Measurements from ENCODE around the gene TRAK1. TPM values are rescaled to one million over a fixed set of nuclear protein-coding genes. Genes with fewer than 3 reads are reported as not detected.

The TRAK1 gene
- total RNA-seq, 1 donor from 2014 or later = 53.8 TPM

- no peak for DNase-seq (ENCODE audit: low spot score, unreplicated experiment)
- H3K27me3 Mint-ChIP-seq = no peaks in the 10 kb centered on the region
- H3K9me3 Mint-ChIP-seq (ENCODE audit: low read depth) = no peaks in the 10 kb centered on the region
- TF ChIP-seq CTCF (IDR thresholded peaks at IDR 0.05; ENCODE audit: unreplicated experiment) = no peak
- H3K4me1 Mint-ChIP-seq (ENCODE audit: low read depth) = peaks cover 20% of the 10 kb centered on the region
- no peak overlapping the region for H3K4me3 Mint-ChIP-seq (ENCODE audit: low read depth)
- H3K36me3 Mint-ChIP-seq (ENCODE audit: insufficient read depth) = peaks cover 4% of the 10 kb centered on the region
- no peak overlapping the region for H3K27ac Mint-ChIP-seq
These were observed 86.6 kb downstream of the TRAK1 start for GRCh38 chr3:42177801-42178150.

GRCh38 chr3:42179110-42179725 is 88.1 kb downstream of the TRAK1 start:
- no peak for TF ChIP-seq CTCF (IDR thresholded peaks at IDR 0.05; ENCODE audit: unreplicated experiment)
- peak overlapping the region; percentile 71 for H3K27ac Mint-ChIP-seq
- H3K4me3 Mint-ChIP-seq (ENCODE audit: low read depth) = peak overlapping the region; percentile 3
- no peak for DNase-seq (ENCODE audit: low spot score, unreplicated experiment)
- no peaks in the 10 kb centered on the region for H3K9me3 Mint-ChIP-seq (ENCODE audit: low read depth)
- H3K27me3 Mint-ChIP-seq = no peaks in the 10 kb centered on the region
- H3K4me1 Mint-ChIP-seq (ENCODE audit: low read depth) = peaks cover 28% of the 10 kb centered on the region
- peaks cover 4% of the 10 kb centered on the region for H3K36me3 Mint-ChIP-seq (ENCODE audit: insufficient read depth)

GRCh38 chr3:42180901-42181300 is 89.7 kb downstream of the TRAK1 start:
- Mint-ChIP-seq H3K4me3 (ENCODE audit: low read depth) (no peak overlapping the region), H3K27ac (peak overlapping the region; percentile 91), H3K36me3 (ENCODE audit: insufficient read depth) (peaks cover 9% of the 10 kb centered on the region), H3K9me3 (ENCODE audit: low read depth) (no peaks in the 10 kb centered on the region), H3K27me3 (no peaks in the 10 kb centered on the region), H3K4me1 (ENCODE audit: low read depth) (peaks cover 33% of the 10 kb centered on the region)
- DNase-seq (ENCODE audit: low spot score, unreplicated experiment) = no peak
- no peak for TF ChIP-seq CTCF (IDR thresholded peaks at IDR 0.05; ENCODE audit: unreplicated experiment)

- Mint-ChIP-seq H3K9me3 (ENCODE audit: low read depth) (no peaks in the 10 kb centered on the region), H3K27me3 (no peaks in the 10 kb centered on the region), H3K4me1 (ENCODE audit: low read depth) (peaks cover 33% of the 10 kb centered on the region), H3K36me3 (ENCODE audit: insufficient read depth) (peaks cover 10% of the 10 kb centered on the region), H3K4me3 (ENCODE audit: low read depth) (no peak overlapping the region), H3K27ac (no peak overlapping the region)
- no peak for TF ChIP-seq CTCF (IDR thresholded peaks at IDR 0.05; ENCODE audit: unreplicated experiment)
- DNase-seq (ENCODE audit: low spot score, unreplicated experiment) = no peak
These were observed 91.4 kb downstream of the TRAK1 start for GRCh38 chr3:42182555-42182954.

GRCh38 chr3:42183991-42184632 is 93.0 kb downstream of the TRAK1 start:
- H3K4me1 Mint-ChIP-seq (ENCODE audit: low read depth) = peaks cover 34% of the 10 kb centered on the region
- H3K27me3 Mint-ChIP-seq = no peaks in the 10 kb centered on the region
- H3K36me3 Mint-ChIP-seq (ENCODE audit: insufficient read depth) = peaks cover 9% of the 10 kb centered on the region
- no peaks in the 10 kb centered on the region for H3K9me3 Mint-ChIP-seq (ENCODE audit: low read depth)
- H3K27ac Mint-ChIP-seq = peak overlapping the region; percentile 86
- DNase-seq (ENCODE audit: low spot score, unreplicated experiment) = no peak
- H3K4me3 Mint-ChIP-seq (ENCODE audit: low read depth) = no peak overlapping the region
- no peak for TF ChIP-seq CTCF (IDR thresholded peaks at IDR 0.05; ENCODE audit: unreplicated experiment)
